ENCODE results near the gene CD38. TPM values are rescaled to one million over a fixed set of nuclear protein-coding genes. Genes with fewer than 3 reads are reported as not detected.

The CD38 gene
- total RNA-seq, 1 donor from 2014 or later: 0.64 TPM

- H3K4me3 ChIP-seq: no peak overlapping the region
- no peak overlapping the region for H2AFZ ChIP-seq (replicated peaks)
- Mint-ChIP-seq H3K9me3 (no peaks in the 10 kb centered on the region), H3K27ac (no peak overlapping the region), H3K4me3 (no peak overlapping the region), H3K4me1 (no peaks in the 10 kb centered on the region), H3K36me3 (no peaks in the 10 kb centered on the region), H3K27me3 (ENCODE audit: insufficient read depth, low read depth) (peaks cover 2% of the 10 kb centered on the region)
- no peak for DNase-seq (ENCODE audit: low spot score)
- no peak overlapping the region for H3K9ac ChIP-seq
- no peaks in the 10 kb centered on the region for H3K79me2 ChIP-seq (ENCODE audit: low read depth)
- no peak overlapping the region for H3K27ac ChIP-seq
- no peak overlapping the region for H3K4me2 ChIP-seq
- no peaks in the 10 kb centered on the region for H3F3A ChIP-seq (ENCODE audit: low read depth)
- H3K4me1 ChIP-seq: no peaks in the 10 kb centered on the region
- TF ChIP-seq EZH2 (IDR thresholded peaks at IDR 0.05) (no peak), CTCF (IDR thresholded peaks at IDR 0.05) (no peak), EZH2phosphoT487 (IDR thresholded peaks at IDR 0.05) (no peak)
- H4K20me1 ChIP-seq (ENCODE audit: low read depth): no peaks in the 10 kb centered on the region
- H3K27me3 ChIP-seq: no peaks in the 10 kb centered on the region
- H3K9me3 ChIP-seq (ENCODE audit: low read depth): no peaks in the 10 kb centered on the region
- H3K36me3 ChIP-seq: no peaks in the 10 kb centered on the region
Measured at GRCh38 chr4:15864651-15865566, 86.8 kb downstream of the CD38 start.

GRCh38 chr4:15868111-15868510 lies 90.0 kb downstream of the CD38 start:
- H3F3A ChIP-seq (ENCODE audit: low read depth): no peaks in the 10 kb centered on the region
- Mint-ChIP-seq H3K4me1 (no peaks in the 10 kb centered on the region), H3K36me3 (no peaks in the 10 kb centered on the region), H3K27ac (no peak overlapping the region), H3K4me3 (no peak overlapping the region), H3K27me3 (ENCODE audit: insufficient read depth, low read depth) (peaks cover 2% of the 10 kb centered on the region), H3K9me3 (no peaks in the 10 kb centered on the region)
- TF ChIP-seq EZH2 (IDR thresholded peaks at IDR 0.05) (no peak), CTCF (IDR thresholded peaks at IDR 0.05) (no peak), EZH2phosphoT487 (IDR thresholded peaks at IDR 0.05) (no peak)
- no peaks in the 10 kb centered on the region for H3K4me1 ChIP-seq
- no peak overlapping the region for H3K4me2 ChIP-seq
- no peaks in the 10 kb centered on the region for H4K20me1 ChIP-seq (ENCODE audit: low read depth)
- peak; percentile 11 for DNase-seq (ENCODE audit: low spot score)
- no peak overlapping the region for H3K4me3 ChIP-seq
- H3K9me3 ChIP-seq (ENCODE audit: low read depth): no peaks in the 10 kb centered on the region
- no peaks in the 10 kb centered on the region for H3K36me3 ChIP-seq
- H3K27ac ChIP-seq: no peak overlapping the region
- H3K79me2 ChIP-seq (ENCODE audit: low read depth): no peaks in the 10 kb centered on the region
- H3K9ac ChIP-seq: no peak overlapping the region
- H3K27me3 ChIP-seq: no peaks in the 10 kb centered on the region
- H2AFZ ChIP-seq (replicated peaks): no peak overlapping the region

- Histone ChIP-seq H3K9me3 (ENCODE audit: low read depth) (no peaks in the 10 kb centered on the region), H3K27ac (no peak overlapping the region), H3K9ac (no peak overlapping the region), H2AFZ (replicated peaks) (peak overlapping the region; percentile 32), H3K4me2 (no peak overlapping the region), H3K27me3 (no peaks in the 10 kb centered on the region), H4K20me1 (ENCODE audit: low read depth) (no peaks in the 10 kb centered on the region), H3K79me2 (ENCODE audit: low read depth) (no peaks in the 10 kb centered on the region), H3F3A (ENCODE audit: low read depth) (no peaks in the 10 kb centered on the region), H3K4me3 (no peak overlapping the region), H3K4me1 (no peaks in the 10 kb centered on the region), H3K36me3 (no peaks in the 10 kb centered on the region)
- no peak overlapping the region for H3K27ac Mint-ChIP-seq
- no peaks in the 10 kb centered on the region for H3K4me1 Mint-ChIP-seq
- no peaks in the 10 kb centered on the region for H3K36me3 Mint-ChIP-seq
- no peak overlapping the region for H3K4me3 Mint-ChIP-seq
- TF ChIP-seq EZH2 (IDR thresholded peaks at IDR 0.05) (no peak), CTCF (IDR thresholded peaks at IDR 0.05) (no peak), EZH2phosphoT487 (IDR thresholded peaks at IDR 0.05) (no peak)
- no peaks in the 10 kb centered on the region for H3K9me3 Mint-ChIP-seq
- H3K27me3 Mint-ChIP-seq (ENCODE audit: insufficient read depth, low read depth): peaks cover 2% of the 10 kb centered on the region
- DNase-seq (ENCODE audit: low spot score): no peak
Measured at GRCh38 chr4:15868826-15869413, 90.8 kb downstream of the CD38 start.

Measured in neural progenitor cell (in vitro differentiated cells).